ENCODE results near the gene GLI2.

DNA sequence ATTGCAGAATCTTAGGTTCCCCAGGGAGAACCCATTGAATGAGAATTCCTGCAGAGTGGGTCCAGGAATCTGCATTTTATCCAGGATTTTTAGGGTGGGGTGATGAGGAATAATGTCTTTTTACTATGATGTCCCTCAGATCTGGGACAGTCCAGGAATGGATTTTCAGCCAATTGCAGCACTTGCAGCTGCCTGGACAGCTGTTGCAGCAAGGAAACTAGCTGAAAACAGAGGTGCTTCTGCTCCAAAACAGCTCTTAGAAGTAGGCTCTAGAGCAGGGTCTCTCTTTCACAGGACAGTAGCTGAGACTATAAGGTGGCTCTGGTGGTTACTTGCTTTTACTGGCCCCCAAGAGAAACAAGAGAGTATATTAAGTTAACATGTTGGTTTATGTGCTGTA, 9.1 kb downstream of the GLI2 start:
- TF ChIP-seq EZH2phosphoT487 (IDR thresholded peaks at IDR 0.05; ENCODE audit: unreplicated experiment): no peak
- no peak for TF ChIP-seq POLR2AphosphoS5 (IDR thresholded peaks at IDR 0.05; ENCODE audit: low read depth)
- TF ChIP-seq, protein P1, sequence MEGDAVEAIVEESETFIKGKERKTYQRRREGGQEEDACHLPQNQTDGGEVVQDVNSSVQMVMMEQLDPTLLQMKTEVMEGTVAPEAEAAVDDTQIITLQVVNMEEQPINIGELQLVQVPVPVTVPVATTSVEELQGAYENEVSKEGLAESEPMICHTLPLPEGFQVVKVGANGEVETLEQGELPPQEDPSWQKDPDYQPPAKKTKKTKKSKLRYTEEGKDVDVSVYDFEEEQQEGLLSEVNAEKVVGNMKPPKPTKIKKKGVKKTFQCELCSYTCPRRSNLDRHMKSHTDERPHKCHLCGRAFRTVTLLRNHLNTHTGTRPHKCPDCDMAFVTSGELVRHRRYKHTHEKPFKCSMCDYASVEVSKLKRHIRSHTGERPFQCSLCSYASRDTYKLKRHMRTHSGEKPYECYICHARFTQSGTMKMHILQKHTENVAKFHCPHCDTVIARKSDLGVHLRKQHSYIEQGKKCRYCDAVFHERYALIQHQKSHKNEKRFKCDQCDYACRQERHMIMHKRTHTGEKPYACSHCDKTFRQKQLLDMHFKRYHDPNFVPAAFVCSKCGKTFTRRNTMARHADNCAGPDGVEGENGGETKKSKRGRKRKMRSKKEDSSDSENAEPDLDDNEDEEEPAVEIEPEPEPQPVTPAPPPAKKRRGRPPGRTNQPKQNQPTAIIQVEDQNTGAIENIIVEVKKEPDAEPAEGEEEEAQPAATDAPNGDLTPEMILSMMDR (conservative IDR thresholded peaks at IDR 0.05; ENCODE audit: low read depth in 2 of 2): no peak
- TF ChIP-seq, protein P2, sequence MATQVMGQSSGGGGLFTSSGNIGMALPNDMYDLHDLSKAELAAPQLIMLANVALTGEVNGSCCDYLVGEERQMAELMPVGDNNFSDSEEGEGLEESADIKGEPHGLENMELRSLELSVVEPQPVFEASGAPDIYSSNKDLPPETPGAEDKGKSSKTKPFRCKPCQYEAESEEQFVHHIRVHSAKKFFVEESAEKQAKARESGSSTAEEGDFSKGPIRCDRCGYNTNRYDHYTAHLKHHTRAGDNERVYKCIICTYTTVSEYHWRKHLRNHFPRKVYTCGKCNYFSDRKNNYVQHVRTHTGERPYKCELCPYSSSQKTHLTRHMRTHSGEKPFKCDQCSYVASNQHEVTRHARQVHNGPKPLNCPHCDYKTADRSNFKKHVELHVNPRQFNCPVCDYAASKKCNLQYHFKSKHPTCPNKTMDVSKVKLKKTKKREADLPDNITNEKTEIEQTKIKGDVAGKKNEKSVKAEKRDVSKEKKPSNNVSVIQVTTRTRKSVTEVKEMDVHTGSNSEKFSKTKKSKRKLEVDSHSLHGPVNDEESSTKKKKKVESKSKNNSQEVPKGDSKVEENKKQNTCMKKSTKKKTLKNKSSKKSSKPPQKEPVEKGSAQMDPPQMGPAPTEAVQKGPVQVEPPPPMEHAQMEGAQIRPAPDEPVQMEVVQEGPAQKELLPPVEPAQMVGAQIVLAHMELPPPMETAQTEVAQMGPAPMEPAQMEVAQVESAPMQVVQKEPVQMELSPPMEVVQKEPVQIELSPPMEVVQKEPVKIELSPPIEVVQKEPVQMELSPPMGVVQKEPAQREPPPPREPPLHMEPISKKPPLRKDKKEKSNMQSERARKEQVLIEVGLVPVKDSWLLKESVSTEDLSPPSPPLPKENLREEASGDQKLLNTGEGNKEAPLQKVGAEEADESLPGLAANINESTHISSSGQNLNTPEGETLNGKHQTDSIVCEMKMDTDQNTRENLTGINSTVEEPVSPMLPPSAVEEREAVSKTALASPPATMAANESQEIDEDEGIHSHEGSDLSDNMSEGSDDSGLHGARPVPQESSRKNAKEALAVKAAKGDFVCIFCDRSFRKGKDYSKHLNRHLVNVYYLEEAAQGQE (IDR thresholded peaks at IDR 0.05; ENCODE audit: unreplicated experiment): no peak
- no peak for TF ChIP-seq JUNB (IDR thresholded peaks at IDR 0.05; ENCODE audit: unreplicated experiment)
- TF ChIP-seq, protein P3, sequence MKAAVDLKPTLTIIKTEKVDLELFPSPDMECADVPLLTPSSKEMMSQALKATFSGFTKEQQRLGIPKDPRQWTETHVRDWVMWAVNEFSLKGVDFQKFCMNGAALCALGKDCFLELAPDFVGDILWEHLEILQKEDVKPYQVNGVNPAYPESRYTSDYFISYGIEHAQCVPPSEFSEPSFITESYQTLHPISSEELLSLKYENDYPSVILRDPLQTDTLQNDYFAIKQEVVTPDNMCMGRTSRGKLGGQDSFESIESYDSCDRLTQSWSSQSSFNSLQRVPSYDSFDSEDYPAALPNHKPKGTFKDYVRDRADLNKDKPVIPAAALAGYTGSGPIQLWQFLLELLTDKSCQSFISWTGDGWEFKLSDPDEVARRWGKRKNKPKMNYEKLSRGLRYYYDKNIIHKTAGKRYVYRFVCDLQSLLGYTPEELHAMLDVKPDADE (IDR thresholded peaks at IDR 0.05): no peak
- no peak for TF ChIP-seq EZH2 (IDR thresholded peaks at IDR 0.05; ENCODE audit: low read depth, unreplicated experiment)
- no peak for TF ChIP-seq CREB1 (CRISPR knock-in tag; IDR thresholded peaks at IDR 0.05; ENCODE audit: low read depth)
- no peak for TF ChIP-seq ZNF114 (CRISPR knock-in tag; IDR thresholded peaks at IDR 0.05)
